Stimulated activated CD8-positive, alpha-beta memory T cell treated with anti-CD3 and anti-CD28 coated beads, Interleukin-12 subunit alpha, Interleukin-12 subunit beta, amount 100 ng/mL, for 1 hour (primary cell): ENCODE results near the gene PET100.
A peak's percentile ranks its signal among the peaks of the same experiment; 100 is the strongest.
"Not testable (repeated sequence)": the region's sequence is repeated elsewhere in the genome, so short reads cannot be mapped to it uniquely, and the experiment has no call there.

ENCODE experiments used
- DNase-seq: peaks from one replicate; pipeline ENCODE4 v3.0.0-alpha.2; 2020; ENCODE audit warnings: low read depth

The PET100 gene

DNA sequence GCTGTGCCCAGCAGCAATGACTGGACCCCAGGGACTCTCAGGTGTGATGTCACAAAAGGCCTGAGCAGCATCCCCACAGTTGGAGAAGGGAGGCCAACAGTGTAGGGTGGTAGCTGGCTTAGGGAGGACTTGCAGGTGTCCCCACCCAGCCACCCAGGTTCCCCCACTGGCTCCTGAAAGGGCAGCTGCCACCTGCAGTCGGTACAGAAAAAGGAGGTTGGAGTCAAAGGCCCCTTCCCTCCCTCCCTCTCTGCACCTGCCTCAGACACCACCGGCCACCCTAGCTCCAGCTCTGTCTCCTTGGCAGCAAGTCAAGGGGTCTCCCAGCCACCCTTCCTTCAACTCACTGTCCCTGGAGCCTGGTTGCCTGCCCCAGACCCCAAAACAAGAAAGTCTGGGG is 4.1 kb downstream of the PET100 start, which contains the start of gene PCP2:
PCP2 (minus strand) TSS at position 22 of the 400 bp plus-strand sequence. CDS start 262 bp downstream, outside the sequence.
- DNase-seq, result no peak

DNA sequence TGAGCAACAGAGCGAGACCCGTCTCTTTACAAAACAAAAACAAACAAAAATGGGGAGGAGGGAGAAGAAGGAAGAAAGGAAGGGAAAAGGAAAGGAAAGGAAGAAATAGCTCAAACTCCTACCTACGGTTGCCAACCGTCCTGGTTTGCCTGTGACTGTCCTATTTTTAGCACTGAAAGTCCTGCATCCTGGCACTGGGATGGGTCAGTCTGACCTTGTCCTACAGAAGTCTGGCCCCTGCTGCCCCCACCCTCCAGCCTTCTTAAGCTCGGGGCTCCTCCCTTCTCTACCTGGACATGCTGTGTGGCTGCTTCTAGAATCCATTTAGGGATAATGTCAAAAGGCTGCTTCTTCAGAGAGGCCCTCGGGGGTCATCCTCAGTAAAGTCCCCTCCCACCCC is 6.1 kb downstream of the PET100 start:
- DNase-seq, result no peak

DNA sequence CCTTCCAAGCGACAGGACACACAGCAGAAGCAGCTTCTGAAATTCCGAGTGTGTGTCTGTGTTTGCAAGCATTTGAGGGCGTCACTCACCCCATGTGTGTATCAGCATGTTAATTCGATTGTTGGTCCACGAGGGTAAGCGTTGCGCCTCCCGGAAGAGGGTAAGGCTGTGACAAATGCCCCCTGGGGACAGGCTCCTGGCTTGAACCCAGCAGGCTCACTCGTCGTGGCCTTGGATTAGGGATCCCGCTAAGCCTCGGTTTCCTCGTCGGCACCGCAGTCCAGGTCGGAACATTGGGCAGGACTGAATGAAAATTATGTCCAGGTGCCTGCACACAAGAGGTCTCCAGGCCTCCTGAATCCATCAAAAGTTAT is 6.7 kb downstream of the PET100 start:
- DNase-seq, result no peak

DNA sequence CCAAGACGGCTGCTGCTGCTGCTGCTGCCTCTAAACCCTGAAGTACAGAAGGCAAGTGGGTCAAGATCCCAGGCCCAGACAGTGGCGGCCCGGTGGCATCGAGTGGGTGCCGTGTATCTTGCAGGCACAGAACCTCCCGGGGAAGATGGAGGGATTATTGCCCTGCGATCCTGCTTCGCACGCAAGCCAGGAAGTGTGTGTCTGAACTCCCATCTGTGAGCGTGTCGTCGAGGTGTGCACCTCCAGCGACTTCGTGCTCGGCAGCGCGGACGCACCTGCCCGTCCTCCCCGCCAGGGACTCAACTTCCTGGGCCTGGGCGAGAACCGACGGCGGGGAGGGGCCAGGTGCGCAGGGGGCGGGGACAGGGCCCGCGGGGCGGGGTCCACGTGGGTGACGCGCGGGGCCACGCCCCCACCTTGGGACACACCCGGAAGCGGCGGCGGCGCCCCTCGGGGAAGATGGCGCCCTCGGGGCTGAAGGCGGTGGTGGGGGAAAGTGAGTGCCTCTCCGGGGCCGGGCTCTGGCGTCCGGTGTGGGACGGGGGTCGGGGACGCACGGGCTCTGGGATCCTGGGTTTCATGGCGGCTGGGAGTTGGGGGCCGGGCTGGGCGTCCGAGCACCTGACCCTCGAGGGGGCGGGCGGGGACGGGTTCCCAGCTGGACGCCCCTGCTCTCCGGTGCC is 7.2 kb downstream of the PET100 start, which contains the start of gene STXBP2:
STXBP2 (plus strand) TSS at position 420 of the 683 bp plus-strand sequence; CDS start at position 460, 40 bp downstream.
- DNase-seq, result peak; percentile 85

DNA sequence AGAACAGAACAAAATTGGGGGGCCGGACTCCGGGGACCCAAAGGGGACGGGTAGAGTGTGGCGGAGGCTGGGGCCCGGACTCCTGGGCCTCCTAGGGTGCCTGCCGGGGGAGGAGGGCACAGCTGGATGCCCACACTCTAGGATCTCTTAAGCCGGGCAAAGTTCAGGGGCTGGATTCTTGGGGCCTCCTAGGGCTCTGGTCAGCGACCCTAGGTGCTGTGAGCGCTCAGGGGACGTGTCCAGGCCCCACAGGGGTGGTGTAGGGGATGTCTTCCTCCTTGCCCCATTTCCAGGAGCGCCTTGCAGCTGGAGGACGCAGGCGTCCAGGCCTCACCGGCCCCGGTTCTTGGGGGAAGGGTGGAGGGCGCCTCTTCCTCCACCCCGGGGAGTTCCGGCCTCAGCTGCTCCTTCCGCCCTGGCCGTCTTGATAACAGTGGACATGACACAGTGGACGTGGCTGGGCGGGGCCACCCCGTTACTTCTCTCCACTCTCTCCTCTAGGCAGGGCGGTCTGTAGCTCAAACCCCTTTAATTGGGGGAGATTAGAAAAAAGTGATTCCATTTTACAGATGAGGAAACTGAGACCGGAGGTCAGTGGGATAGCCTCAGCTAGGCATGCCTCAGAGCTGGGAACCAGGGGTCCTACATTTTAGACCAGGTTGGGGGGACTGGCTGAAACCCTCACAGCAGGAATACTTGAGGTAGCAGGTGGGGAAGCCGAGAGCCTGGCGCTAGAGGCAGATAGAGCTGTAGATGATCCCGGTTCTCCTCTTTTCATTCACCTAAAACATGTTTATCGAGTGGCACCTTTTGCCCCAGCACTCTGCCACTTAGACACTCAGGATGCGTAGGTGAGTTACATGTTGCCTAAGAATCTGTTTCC is 8.0 kb downstream of the PET100 start:
- no peak for DNase-seq

DNA sequence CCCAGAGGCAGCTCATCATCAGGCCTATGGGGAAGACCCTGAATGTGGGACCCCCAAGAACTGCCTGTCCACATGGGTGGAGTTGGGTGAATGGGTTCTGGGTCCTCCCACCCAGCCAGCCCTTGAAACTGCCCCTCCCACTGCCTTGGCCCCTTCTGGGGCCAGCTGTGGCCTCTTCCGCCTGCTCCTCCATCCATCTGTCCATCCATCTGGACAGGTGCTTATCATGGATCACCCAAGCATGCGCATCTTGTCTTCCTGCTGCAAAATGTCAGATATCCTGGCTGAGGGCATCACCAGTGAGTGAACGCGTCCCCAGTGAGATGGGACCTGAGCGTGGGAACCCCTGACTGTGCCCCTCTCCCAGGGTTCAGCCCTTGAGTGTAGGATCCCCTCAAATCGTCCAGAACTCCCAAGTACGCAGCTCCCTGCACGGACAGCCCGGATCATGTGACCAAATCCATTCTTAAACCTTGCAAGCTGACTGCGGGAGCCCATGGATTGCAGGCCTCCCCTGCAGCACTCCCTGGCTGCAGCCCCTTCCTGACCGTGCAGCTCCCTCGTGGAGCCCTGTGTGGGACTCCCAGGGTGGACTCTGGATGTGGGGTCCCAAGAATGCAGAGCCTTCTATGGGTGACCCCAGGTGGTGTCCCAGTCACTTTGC is 9.3 kb downstream of the PET100 start:
- no peak for DNase-seq

GRCh38 chr19:7639863-7640348 is 10.3 kb downstream of the PET100 start:
- no peak for DNase-seq

DNA sequence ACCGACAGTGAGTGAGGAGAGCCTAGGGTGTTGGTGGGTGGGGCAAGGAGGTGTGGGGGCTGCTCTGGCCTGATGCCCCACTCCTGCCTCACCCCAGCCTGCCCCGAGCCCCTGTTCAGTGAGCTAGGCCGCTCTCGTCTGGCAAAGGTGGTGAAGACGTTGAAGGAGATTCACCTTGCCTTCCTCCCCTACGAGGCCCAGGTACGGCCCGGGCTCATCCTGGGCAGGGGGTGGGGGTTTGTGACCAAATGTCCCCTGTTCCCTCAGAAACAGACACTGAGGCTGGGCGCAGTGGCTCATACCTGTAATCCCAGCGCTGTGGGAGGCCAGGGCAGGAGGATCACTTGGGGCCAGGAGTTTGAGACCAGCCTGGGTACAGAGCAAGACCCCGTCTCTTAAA is 11.2 kb downstream of the PET100 start:
- no peak for DNase-seq

GRCh38 chr19:7641290-7642276 is 12.0 kb downstream of the PET100 start:
- DNase-seq, result no peak

DNA sequence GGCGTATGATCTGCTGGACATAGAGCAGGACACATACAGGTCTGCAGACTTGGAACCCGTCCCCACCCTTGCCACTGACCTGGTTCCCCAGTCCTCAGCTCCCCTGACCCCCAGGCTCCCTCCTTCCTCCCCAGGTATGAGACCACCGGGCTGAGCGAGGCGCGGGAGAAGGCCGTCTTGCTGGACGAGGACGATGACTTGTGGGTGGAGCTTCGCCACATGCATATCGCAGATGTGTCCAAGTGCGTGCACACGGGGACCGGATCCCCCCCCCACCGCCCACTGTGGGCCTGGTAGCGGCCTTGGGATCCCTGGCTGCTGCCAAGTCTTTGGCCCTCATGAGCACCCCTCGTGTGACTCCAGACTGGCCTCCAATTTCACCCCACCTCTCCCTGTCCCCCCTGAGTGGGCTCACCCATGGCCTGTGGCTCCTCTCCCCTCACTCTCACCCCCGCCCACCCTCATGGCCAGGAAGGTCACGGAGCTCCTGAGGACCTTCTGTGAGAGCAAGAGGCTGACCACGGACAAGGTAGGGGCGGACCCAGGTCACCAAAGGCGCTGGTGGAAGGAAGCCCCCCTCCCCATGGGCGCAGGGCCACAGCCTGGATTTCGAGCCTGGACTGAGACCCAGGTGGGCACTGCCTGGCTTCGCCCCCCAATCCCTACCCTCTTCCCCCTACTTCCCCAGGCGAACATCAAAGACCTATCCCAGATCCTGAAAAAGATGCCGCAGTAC is 12.9 kb downstream of the PET100 start:
- no peak for DNase-seq

GRCh38 chr19:7643031-7643415 is 13.4 kb downstream of the PET100 start:
- no peak for DNase-seq

- DNase-seq, result not testable (repeated sequence)
Measured at GRCh38 chr19:7643629-7644549, 14.3 kb downstream of the PET100 start.

DNA sequence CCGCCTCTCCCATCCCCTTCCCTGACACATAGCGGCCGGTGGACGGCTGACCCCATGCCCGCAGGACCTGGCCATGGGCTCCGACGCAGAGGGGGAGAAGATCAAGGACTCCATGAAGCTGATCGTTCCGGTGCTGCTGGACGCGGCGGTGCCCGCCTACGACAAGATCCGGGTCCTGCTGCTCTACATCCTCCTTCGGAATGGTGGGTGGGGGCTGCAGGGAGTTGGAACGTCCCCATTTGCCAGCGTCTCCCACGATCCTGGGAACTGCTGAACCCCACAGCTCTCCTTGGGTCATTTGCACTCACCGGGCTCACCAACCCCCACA is 14.9 kb downstream of the PET100 start:
- DNase-seq, result no peak

DNA sequence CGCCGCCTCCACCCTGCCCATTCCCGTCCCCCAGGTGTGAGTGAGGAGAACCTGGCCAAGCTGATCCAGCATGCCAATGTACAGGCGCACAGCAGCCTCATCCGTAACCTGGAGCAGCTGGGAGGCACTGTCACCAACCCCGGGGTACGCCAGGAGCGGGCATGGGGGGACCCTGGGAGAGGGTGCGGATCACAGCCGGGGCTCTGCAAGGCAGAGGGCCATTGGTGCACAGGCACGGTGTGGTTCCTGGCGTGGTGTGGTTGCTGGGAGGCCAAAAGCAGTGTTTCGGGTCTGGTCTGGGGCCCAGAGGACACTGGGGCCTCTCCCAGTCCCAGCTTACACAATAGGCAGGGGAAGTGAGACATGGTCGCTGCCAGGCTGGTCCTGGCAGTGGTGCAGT is 15.6 kb downstream of the PET100 start:
- DNase-seq, result no peak

DNA sequence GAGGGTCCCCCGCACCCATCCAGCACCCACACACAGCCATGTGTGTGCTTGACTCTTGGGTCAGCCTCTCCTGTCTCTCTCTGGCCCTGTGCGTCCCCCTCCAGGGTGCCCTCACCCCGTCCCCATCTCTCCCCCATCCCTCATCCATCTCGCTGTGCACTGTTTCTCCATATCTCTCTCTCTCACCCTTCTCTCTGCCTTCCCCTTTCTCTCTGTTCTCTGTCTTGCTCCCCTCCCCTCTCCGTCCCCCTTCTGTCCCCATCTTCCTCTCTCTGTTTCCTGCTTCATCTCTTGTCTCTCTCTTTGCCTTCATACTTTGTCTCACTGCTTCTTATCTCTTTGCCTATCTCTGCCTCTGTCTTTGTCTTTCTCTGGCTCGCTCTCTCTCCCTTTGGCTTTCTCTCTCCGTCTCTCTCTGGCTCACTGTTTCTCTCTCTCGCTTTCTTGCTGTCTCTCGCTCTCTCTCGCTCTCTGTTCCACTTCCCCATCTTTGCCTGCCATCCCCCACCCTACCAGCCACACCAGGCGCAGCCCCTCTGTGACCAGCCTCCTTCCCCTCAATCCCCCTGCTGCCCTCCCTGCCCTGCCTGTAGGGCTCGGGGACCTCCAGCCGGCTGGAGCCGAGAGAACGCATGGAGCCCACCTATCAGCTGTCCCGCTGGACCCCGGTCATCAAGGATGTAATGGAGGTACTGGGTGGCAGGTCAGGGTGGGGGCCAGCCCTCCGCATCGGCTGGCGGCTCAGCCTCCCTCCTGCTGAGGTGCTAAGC is 16.2 kb downstream of the PET100 start:
- DNase-seq, result no peak

DNA sequence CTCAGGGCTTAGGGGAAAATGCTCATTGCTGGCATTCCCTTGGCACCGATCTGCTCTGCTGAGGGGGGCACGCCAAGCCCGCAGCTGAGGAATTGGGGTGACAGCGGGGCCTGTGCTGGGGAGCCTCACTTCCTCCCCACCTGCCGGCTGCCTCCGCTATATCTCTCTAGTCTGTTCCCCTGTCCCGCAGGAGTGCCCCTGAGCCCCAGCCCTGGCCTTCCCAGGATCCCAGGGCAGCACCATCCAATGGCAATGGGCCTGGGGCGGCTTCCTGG is 16.8 kb downstream of the PET100 start:
- DNase-seq, result no peak

GRCh38 chr19:7647156-7647555 is 17.6 kb downstream of the PET100 start:
- no peak for DNase-seq

GRCh38 chr19:7648265-7649014 is 18.8 kb downstream of the PET100 start:
- no peak for DNase-seq
